ENCODE results near the gene TMEM98.
"Not testable (repeated sequence)": the region's sequence is repeated elsewhere in the genome, so short reads cannot be mapped to it uniquely, and the experiment has no call there.

The TMEM98 gene

DNA sequence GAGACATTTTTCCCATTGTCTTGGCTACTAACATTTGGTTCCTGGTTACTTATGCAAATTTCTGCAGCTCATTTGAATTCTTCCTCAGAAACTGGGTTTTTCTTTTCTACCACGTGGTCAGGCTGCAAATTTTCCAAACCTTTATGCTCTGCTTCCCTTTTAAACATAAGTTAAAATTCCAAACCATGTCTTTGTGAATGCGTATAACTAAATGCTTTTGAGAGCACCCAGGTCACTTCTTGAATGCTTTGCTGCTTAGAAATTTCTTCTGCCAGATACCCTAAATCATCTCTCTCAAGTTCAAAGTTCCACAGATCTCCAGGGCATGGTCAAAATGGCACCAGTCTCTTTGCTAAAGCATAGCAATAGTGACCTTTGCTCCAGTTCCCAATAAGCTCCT lies 59.9 kb downstream of the TMEM98 start:
- not testable (repeated sequence) for DNase-seq

DNA sequence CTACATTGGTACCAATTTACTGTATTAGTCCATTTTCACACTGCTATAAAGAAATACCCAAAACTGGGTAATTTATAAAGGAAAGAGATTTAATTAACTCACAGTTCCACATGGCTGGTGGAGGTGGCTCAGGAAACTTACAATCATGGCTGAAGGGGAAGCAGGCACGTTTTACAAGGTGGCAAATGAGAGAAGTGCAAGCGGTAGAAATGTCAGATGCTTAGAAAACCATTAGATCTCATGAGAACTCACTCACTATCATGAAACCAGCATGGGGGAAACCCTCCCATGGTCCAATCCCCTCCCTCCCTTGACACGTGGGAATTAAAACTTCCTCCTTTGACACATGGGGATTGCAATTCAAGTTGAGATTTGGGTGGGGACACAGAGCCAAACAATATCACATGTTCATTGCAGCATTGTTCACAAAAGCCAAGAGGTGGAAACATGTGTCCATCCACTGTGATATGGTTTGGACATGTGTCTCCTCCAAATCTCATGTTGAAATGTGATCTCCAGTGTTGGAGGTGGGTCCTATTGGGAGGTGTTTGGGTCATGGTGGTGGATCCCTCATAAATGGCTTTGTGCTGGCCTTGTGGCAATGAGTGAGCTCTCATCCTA lies 60.6 kb downstream of the TMEM98 start:
- DNase-seq: no peak

DNA sequence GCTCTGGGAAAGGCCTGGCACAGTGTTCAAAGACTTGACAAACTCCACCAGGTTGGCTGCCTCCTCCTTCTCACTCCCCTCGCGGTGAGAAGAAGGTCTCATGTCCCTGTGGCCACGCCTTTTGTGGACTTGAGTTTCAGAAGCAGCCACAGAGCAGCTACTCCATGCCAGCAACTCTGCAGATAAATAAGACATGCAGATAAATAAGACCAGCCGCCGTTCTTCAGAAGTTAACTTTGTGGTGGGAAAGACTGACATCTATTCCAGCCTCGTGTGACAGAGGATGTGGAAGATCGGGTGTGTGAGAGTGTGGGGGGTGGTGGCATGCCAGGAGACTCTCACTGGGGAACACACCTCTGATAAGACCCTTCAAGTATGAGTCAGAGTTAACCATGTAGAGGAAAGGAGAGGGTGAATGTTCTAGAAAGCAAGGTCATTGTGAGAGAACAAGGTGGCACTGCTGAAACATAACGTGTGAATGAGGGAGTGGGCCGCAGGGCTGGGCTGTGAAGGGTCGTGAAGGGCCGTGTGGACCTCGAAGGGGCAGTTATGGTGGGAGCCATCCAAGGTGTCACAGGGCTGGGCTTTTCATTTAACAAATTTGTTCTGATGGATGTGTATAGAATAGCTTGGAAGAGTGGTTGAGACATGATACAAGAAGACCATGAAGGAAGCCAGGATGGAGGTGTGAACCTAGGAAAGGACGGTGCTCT lies 64.5 kb downstream of the TMEM98 start:
- no peak for DNase-seq

DNA sequence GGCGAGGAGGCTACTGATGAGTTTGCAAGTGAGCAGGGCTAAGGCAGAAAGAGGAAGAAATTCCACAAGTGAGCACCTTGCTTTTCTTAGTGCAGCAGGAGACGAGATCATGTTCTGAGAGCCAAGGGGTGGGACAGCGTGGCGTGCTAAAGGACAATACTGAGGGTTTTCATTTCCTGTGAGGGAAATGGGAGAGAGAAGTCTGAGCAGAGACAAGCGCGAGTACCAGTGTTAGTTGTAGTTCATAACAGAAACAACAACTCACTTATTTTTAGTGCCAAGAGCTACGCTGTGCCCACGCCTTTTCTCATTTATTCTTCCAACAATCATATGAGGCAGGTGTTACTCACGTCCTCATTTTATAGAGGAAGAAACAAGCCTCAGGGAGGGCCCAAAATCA lies 66.0 kb downstream of the TMEM98 start:
- no peak for DNase-seq
